HEK293 (cell line): Measurements from ENCODE around the gene GNG7.

Experiments used
- CTCF ChIA-PET: fragments of 350-600 bp; formaldehyde crosslinking; extraction: SDS; loops from one replicate; lab custom pipeline; 2021; ENCODE audit warnings: antibody characterized with exemption; lab: Yijun Ruan, JAX
- POLR2A ChIA-PET: fragments of 300-600 bp; formaldehyde crosslinking; extraction: SDS; loops from one replicate; lab custom pipeline; 2020; ENCODE audit warnings: antibody characterized with exemption, inconsistent platforms; lab: Yijun Ruan, JAX
- H3K27ac ChIP-seq: fragments of 200-500 bp; sonication (Bioruptor generic); 2 replicates; pipeline ENCODE4 v1.5.1; 2014; ENCODE audit warnings: low read depth, low read length, control low read depth, inconsistent platforms; ENCODE audit errors: extremely low read depth
- H3K36me3 ChIP-seq, 2 experiments: fragments of 200-500 bp in 1 of 2; sonication (Bioruptor generic) in 1 of 2; 1 replicate in 1 of 2; 2 replicates in 1 of 2; pipeline ENCODE4 v1.5.1; 2014 to 2017; ENCODE audit warnings: inconsistent platforms in 2 of 2, low read length in 2 of 2; ENCODE audit not compliant: control insufficient read depth in 2 of 2, insufficient read depth in 1 of 2
- H3K4me1 ChIP-seq: fragments of 200-500 bp; sonication (Bioruptor generic); 2 replicates; pipeline ENCODE4 v1.5.1; 2014; ENCODE audit warnings: mild to moderate bottlenecking, low read length, inconsistent platforms; ENCODE audit not compliant: control insufficient read depth, insufficient read depth
- H3K4me3 ChIP-seq: 2 replicates; pipeline ENCODE4 v1.5.1; 2011; ENCODE audit warnings: low read depth, mild to moderate bottlenecking, control low read depth, low read length, moderate library complexity
- H3K9me3 ChIP-seq: fragments of 200-500 bp; sonication (Bioruptor generic); 2 replicates; pipeline ENCODE4 v1.5.1; 2014; ENCODE audit warnings: low read depth, low read length, inconsistent platforms; ENCODE audit not compliant: control insufficient read depth, insufficient read depth
- GLI4 ChIP-seq: fragments of 450-650 bp; formaldehyde crosslinking; IDR thresholded peaks from 2 replicates; pipeline ENCODE4 v1.5.1; 2016; ENCODE audit warnings: missing biosample characterization, missing genetic modification characterization
- KLF10 ChIP-seq: fragments of 450-650 bp; IDR thresholded peaks from 2 replicates; pipeline ENCODE4 v1.5.1; 2018; ENCODE audit warnings: missing biosample characterization, mild to moderate bottlenecking, missing genetic modification characterization
- OSR2 ChIP-seq: fragments of 450-650 bp; formaldehyde crosslinking; IDR thresholded peaks from 2 replicates; pipeline ENCODE4 v1.5.1; 2016; ENCODE audit warnings: missing biosample characterization, missing genetic modification characterization
- SETDB1 ChIP-seq: IDR thresholded peaks from one replicate; pipeline ENCODE4 v1.6.1; 2017; ENCODE audit warnings: mild to moderate bottlenecking, low read length, moderate library complexity, mixed read lengths; ENCODE audit not compliant: insufficient read length
- TCF7L2 ChIP-seq: IDR thresholded peaks from 2 replicates; pipeline ENCODE4 v1.6.1; 2011; ENCODE audit warnings: low read depth, mild to moderate bottlenecking, inconsistent platforms, low read length, moderate library complexity, borderline replicate concordance
- TRIM28 ChIP-seq: IDR thresholded peaks from 2 replicates; pipeline ENCODE4 v1.6.1; 2011; ENCODE audit warnings: low read length, control low read depth, borderline replicate concordance
- WT1 ChIP-seq: fragments of 450-650 bp; formaldehyde crosslinking; IDR thresholded peaks from 2 replicates; pipeline ENCODE4 v1.5.1; 2016; ENCODE audit warnings: missing biosample characterization, missing genetic modification characterization
- ZBTB20 ChIP-seq: fragments of 450-650 bp; formaldehyde crosslinking; IDR thresholded peaks from 2 replicates; pipeline ENCODE4 v1.5.1; 2016; ENCODE audit warnings: missing biosample characterization, missing genetic modification characterization
- ZBTB21 ChIP-seq: fragments of 450-650 bp; formaldehyde crosslinking; IDR thresholded peaks from 2 replicates; pipeline ENCODE4 v1.5.1; 2017; ENCODE audit warnings: missing biosample characterization, missing genetic modification characterization
- ZFP41 ChIP-seq: fragments of 450-650 bp; formaldehyde crosslinking; IDR thresholded peaks from 2 replicates; pipeline ENCODE4 v1.5.1; 2016; ENCODE audit warnings: missing biosample characterization, missing genetic modification characterization, borderline replicate concordance
- ZIC2 ChIP-seq: fragments of 450-650 bp; formaldehyde crosslinking; IDR thresholded peaks from 2 replicates; pipeline ENCODE4 v1.5.1; 2016; ENCODE audit warnings: missing biosample characterization, missing genetic modification characterization
- ZNF112 ChIP-seq: fragments of 450-650 bp; formaldehyde crosslinking; IDR thresholded peaks from 2 replicates; pipeline ENCODE4 v1.5.0; 2017; ENCODE audit warnings: missing biosample characterization, missing genetic modification characterization
- ZNF121 ChIP-seq: fragments of 450-650 bp; formaldehyde crosslinking; IDR thresholded peaks from 2 replicates; pipeline ENCODE4 v1.5.1; 2016; ENCODE audit warnings: missing biosample characterization, missing genetic modification characterization
- ZNF184 ChIP-seq: fragments of 450-650 bp; IDR thresholded peaks from 2 replicates; pipeline ENCODE4 v1.5.1; 2018; ENCODE audit warnings: missing biosample characterization, mild to moderate bottlenecking, missing genetic modification characterization
- ZNF214 ChIP-seq: fragments of 450-650 bp; formaldehyde crosslinking; IDR thresholded peaks from 2 replicates; pipeline ENCODE4 v1.5.1; 2017; ENCODE audit warnings: missing biosample characterization, mild to moderate bottlenecking, missing genetic modification characterization, borderline replicate concordance
- ZNF221 ChIP-seq: fragments of 450-650 bp; formaldehyde crosslinking; IDR thresholded peaks from 2 replicates; pipeline ENCODE4 v1.5.1; 2017; ENCODE audit warnings: missing biosample characterization, missing genetic modification characterization, borderline replicate concordance
- ZNF324 ChIP-seq: fragments of 450-650 bp; formaldehyde crosslinking; IDR thresholded peaks from 2 replicates; pipeline ENCODE4 v1.5.1; 2016; ENCODE audit warnings: missing biosample characterization, missing genetic modification characterization
- ZNF416 ChIP-seq: fragments of 450-650 bp; formaldehyde crosslinking; IDR thresholded peaks from 2 replicates; pipeline ENCODE4 v1.5.1; 2016; ENCODE audit warnings: missing biosample characterization, missing genetic modification characterization
- ZNF433 ChIP-seq: fragments of 450-650 bp; formaldehyde crosslinking; IDR thresholded peaks from 2 replicates; pipeline ENCODE4 v1.5.1; 2016; ENCODE audit warnings: missing biosample characterization, missing genetic modification characterization, low read depth
- ZNF473 ChIP-seq: fragments of 450-650 bp; formaldehyde crosslinking; IDR thresholded peaks from 2 replicates; pipeline ENCODE4 v1.5.1; 2017; ENCODE audit warnings: missing biosample characterization, missing genetic modification characterization
- ZNF777 ChIP-seq: fragments of 450-650 bp; formaldehyde crosslinking; IDR thresholded peaks from 2 replicates; pipeline ENCODE4 v1.5.1; 2017; ENCODE audit warnings: missing biosample characterization, missing genetic modification characterization, borderline replicate concordance
- TF ChIP-seq, protein P1 (sequence below): fragments of 450-650 bp; formaldehyde crosslinking; IDR thresholded peaks from 2 replicates; pipeline ENCODE4 v1.5.1; 2016; ENCODE audit warnings: missing biosample characterization, missing genetic modification characterization
- TF ChIP-seq, protein P2 (sequence below): fragments of 450-650 bp; formaldehyde crosslinking; IDR thresholded peaks from 2 replicates; pipeline ENCODE4 v1.5.1; 2016; ENCODE audit warnings: missing biosample characterization, missing genetic modification characterization
- TF ChIP-seq, protein P3 (sequence below): fragments of 450-650 bp; formaldehyde crosslinking; optimal IDR thresholded peaks from 2 replicates; pipeline ENCODE3; 2016; ENCODE audit warnings: missing biosample characterization, mild to moderate bottlenecking, missing genetic modification characterization
- TF ChIP-seq, protein P4 (sequence below): fragments of 450-650 bp; formaldehyde crosslinking; IDR thresholded peaks from 2 replicates; pipeline ENCODE4 v1.5.1; 2016; ENCODE audit warnings: missing biosample characterization, missing genetic modification characterization
- TF ChIP-seq, protein P5 (sequence below): fragments of 450-650 bp; formaldehyde crosslinking; IDR thresholded peaks from 2 replicates; pipeline ENCODE4 v1.5.1; 2016; ENCODE audit warnings: missing biosample characterization, missing genetic modification characterization, borderline replicate concordance

GNG7 gene

DNA sequence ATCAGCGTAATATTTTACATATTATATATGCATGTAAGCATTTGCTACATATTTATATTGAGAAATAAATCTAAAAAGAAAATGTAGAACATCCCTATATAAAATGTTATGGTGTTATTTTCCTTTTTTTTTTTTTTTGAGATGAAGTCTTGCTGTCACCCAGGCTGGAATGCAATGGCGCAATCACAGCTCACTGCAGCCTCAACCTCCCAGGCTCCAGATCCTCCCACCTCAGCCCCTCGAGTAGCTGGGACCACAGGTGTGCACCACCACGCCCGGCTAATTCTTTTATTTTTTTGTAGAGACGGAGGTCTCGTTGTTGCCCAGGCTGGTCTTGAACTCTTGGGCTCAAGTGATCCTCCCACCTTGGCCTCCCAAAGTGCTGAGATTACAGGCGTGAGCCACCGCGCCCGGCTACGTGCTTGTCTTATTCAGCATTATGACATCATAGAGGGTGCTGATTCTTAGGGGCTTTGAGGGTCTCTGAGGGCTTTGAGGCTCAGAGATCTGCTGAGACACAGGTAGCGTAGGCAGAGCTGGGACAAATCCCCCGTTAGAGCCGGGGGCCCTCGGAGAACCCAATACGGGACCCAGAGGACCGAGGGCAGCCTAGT lies 124.7 kb downstream of the GNG7 start:
- CTCF ChIA-PET = interaction anchor here (1.0 to 3.4 kb wide), 8 partner anchors 22 to 104 kb away, joined by 3 to 27 read pairs (median 14); partner anchors contain the start of gene GADD45B
- Histone ChIP-seq H3K4me1 (no peaks in the 10 kb centered on the region), H3K4me3 (no peak overlapping the region)
- no peak for TF ChIP-seq ZFP41 (tag by site-specific recombination)
- no peak for TF ChIP-seq TCF7L2
- TF ChIP-seq GLI4 (tag by site-specific recombination) = no peak
- TF ChIP-seq ZNF184 (tag by site-specific recombination) = no peak
- TF ChIP-seq ZNF221 (tag by site-specific recombination) = no peak
- TF ChIP-seq ZNF214 = no peak
- no peak for TF ChIP-seq KLF10
- no peak for TF ChIP-seq SETDB1
- TF ChIP-seq WT1 (tag by site-specific recombination) = no peak
- no peak for TF ChIP-seq ZNF777 (tag by site-specific recombination)
- TF ChIP-seq ZNF433 = no peak
- TF ChIP-seq ZNF416 (tag by site-specific recombination) = no peak
- no peak for TF ChIP-seq ZIC2 (tag by site-specific recombination)
- TF ChIP-seq, all 188 proteins: peak for 0
- no peaks in the 10 kb centered on the region for H3K9me3 ChIP-seq
- H3K36me3 ChIP-seq = no peaks in the 10 kb centered on the region
- H3K27ac ChIP-seq = no peak overlapping the region
- POLR2A ChIA-PET = interaction anchor here (1.2 to 7.1 kb wide), 8 partner anchors 22 to 100 kb away, joined by 3 to 308 read pairs (median 9); partner anchors contain the start of gene GADD45B

DNA sequence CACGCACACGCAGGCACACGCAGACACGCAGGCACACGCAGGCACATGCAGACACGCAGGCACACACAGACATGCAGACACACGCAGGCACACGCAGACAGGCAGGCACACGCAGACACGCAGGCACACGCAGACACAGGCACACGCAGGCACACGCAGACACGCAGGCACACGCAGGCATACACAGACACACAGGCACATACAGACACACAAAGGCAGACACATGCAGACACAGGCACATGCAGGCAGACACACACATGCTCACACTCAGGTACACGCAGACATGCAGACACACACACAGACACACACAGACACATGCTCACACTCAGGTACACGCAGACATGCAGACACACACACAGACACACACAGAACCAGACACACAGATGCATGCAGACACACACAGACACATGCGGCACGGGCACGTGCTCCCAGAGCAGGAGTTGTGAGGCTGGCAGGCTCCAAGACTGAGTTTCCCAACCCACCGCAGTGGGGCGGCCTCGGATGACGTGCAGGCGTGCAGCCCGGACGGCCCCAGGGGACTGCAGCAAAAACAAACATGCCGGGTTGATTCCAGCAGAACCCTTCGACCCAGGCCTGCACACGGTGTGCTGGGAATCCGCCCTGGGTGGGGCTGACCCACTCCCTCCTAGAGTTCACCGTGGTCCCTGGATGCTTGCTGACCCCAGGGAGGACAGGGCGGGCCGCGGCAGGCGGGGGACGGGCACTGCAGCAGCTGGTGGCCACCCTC lies 126.6 kb downstream of the GNG7 start:
- Histone ChIP-seq H3K4me1 (no peaks in the 10 kb centered on the region), H3K36me3 (no peaks in the 10 kb centered on the region), H3K9me3 (no peaks in the 10 kb centered on the region), H3K27ac (no peak overlapping the region), H3K4me3 (no peak overlapping the region)
- ChIA-PET POLR2A (interaction anchor here (1.4 to 7.1 kb wide), 2 partner anchors 98 to 100 kb away, joined by 12 to 308 read pairs; partner anchors contain the start of gene GADD45B), CTCF (no interaction called here)
- TF ChIP-seq ZNF473 (tag by site-specific recombination) (peak; percentile 55; the same call in 1 of the 2 replicates), ZBTB21 (no peak), ZNF324 (tag by site-specific recombination) (no peak), ZBTB20 (tag by site-specific recombination) (no peak), ZNF112 (tag by site-specific recombination) (no peak), OSR2 (no peak), TRIM28 (peak; percentile 71; the same call in 1 of the 2 replicates), ZNF121 (tag by site-specific recombination) (no peak)
- TF ChIP-seq, protein P1, sequence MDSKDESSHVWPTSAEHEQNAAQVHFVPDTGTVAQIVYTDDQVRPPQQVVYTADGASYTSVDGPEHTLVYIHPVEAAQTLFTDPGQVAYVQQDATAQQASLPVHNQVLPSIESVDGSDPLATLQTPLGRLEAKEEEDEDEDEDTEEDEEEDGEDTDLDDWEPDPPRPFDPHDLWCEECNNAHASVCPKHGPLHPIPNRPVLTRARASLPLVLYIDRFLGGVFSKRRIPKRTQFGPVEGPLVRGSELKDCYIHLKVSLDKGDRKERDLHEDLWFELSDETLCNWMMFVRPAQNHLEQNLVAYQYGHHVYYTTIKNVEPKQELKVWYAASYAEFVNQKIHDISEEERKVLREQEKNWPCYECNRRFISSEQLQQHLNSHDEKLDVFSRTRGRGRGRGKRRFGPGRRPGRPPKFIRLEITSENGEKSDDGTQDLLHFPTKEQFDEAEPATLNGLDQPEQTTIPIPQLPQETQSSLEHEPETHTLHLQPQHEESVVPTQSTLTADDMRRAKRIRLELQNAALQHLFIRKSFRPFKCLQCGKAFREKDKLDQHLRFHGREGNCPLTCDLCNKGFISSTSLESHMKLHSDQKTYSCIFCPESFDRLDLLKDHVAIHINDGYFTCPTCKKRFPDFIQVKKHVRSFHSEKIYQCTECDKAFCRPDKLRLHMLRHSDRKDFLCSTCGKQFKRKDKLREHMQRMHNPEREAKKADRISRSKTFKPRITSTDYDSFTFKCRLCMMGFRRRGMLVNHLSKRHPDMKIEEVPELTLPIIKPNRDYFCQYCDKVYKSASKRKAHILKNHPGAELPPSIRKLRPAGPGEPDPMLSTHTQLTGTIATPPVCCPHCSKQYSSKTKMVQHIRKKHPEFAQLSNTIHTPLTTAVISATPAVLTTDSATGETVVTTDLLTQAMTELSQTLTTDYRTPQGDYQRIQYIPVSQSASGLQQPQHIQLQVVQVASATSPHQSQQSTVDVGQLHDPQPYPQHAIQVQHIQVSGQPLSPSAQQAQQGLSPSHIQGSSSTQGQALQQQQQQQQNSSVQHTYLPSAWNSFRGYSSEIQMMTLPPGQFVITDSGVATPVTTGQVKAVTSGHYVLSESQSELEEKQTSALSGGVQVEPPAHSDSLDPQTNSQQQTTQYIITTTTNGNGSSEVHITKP (tag by site-specific recombination) = no peak
- TF ChIP-seq, protein P2, sequence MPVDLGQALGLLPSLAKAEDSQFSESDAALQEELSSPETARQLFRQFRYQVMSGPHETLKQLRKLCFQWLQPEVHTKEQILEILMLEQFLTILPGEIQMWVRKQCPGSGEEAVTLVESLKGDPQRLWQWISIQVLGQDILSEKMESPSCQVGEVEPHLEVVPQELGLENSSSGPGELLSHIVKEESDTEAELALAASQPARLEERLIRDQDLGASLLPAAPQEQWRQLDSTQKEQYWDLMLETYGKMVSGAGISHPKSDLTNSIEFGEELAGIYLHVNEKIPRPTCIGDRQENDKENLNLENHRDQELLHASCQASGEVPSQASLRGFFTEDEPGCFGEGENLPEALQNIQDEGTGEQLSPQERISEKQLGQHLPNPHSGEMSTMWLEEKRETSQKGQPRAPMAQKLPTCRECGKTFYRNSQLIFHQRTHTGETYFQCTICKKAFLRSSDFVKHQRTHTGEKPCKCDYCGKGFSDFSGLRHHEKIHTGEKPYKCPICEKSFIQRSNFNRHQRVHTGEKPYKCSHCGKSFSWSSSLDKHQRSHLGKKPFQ (tag by site-specific recombination) = peak; percentile 81; the same call in 1 of the 2 replicates
- TF ChIP-seq, protein P3, sequence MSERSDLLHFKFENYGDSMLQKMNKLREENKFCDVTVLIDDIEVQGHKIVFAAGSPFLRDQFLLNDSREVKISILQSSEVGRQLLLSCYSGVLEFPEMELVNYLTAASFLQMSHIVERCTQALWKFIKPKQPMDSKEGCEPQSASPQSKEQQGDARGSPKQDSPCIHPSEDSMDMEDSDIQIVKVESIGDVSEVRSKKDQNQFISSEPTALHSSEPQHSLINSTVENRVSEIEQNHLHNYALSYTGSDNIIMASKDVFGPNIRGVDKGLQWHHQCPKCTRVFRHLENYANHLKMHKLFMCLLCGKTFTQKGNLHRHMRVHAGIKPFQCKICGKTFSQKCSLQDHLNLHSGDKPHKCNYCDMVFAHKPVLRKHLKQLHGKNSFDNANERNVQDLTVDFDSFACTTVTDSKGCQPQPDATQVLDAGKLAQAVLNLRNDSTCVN (tag by site-specific recombination) = peak; percentile 23
- TF ChIP-seq, protein P4, sequence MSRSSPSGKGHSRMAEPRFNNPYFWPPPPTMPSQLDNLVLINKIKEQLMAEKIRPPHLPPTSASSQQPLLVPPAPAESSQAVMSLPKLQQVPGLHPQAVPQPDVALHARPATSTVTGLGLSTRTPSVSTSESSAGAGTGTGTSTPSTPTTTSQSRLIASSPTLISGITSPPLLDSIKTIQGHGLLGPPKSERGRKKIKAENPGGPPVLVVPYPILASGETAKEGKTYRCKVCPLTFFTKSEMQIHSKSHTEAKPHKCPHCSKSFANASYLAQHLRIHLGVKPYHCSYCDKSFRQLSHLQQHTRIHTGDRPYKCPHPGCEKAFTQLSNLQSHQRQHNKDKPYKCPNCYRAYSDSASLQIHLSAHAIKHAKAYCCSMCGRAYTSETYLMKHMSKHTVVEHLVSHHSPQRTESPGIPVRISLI = no peak
- TF ChIP-seq, protein P5, sequence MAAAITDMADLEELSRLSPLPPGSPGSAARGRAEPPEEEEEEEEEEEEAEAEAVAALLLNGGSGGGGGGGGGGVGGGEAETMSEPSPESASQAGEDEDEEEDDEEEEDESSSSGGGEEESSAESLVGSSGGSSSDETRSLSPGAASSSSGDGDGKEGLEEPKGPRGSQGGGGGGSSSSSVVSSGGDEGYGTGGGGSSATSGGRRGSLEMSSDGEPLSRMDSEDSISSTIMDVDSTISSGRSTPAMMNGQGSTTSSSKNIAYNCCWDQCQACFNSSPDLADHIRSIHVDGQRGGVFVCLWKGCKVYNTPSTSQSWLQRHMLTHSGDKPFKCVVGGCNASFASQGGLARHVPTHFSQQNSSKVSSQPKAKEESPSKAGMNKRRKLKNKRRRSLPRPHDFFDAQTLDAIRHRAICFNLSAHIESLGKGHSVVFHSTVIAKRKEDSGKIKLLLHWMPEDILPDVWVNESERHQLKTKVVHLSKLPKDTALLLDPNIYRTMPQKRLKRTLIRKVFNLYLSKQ (tag by site-specific recombination) = no peak
